ENCODE measurements around the gene EIF2AK2. TPM values are rescaled to one million over a fixed set of nuclear protein-coding genes. Genes with fewer than 3 reads are reported as not detected.
A peak's percentile ranks its signal among the peaks of the same experiment; 100 is the strongest.
"Not testable (repeated sequence)": the region's sequence is repeated elsewhere in the genome, so short reads cannot be mapped to it uniquely, and the experiment has no call there.

EIF2AK2 gene
- 28.7 TPM for total RNA-seq

- peak; percentile 82 for DNase-seq (ENCODE audit: low spot score)
Observed at GRCh38 chr2:37156857-37157714, at the start of gene EIF2AK2. Gene EIF2AK2 (minus strand): TSS chr2:37156980. CDS start chr2:37147806, 9,174 bp downstream.

DNA sequence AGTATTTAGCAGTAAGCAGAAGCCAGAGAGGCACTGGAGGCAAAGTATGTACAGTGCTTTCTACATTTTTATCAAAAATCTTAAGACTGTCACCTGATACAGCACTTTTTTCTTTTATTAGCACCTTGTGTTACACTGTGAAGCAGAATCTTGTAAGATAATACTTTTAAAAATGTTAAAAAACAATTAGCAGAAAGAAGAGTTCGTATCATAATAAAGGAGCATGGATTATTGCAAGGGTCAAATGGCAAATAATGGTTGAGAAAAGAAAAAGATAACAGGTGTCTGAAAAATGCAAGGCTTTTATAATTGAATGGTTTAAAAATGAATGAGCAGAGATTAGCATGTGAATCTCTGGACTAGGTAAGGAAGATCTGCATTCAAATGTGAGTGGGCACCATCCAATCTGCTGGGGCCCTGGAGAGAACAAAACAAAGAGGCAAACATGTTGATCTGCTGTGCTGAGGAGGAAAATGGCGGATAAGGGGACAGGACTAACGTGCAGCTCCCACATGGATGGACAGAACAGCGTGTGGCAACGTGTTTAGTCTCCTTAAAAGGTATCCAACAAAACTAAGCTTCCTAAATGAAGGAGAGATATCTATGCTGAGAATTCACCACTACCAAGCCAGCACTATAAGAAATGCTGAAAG lies 49.0 kb upstream of the EIF2AK2 start:
- DNase-seq (ENCODE audit: low spot score), result no peak

DNA sequence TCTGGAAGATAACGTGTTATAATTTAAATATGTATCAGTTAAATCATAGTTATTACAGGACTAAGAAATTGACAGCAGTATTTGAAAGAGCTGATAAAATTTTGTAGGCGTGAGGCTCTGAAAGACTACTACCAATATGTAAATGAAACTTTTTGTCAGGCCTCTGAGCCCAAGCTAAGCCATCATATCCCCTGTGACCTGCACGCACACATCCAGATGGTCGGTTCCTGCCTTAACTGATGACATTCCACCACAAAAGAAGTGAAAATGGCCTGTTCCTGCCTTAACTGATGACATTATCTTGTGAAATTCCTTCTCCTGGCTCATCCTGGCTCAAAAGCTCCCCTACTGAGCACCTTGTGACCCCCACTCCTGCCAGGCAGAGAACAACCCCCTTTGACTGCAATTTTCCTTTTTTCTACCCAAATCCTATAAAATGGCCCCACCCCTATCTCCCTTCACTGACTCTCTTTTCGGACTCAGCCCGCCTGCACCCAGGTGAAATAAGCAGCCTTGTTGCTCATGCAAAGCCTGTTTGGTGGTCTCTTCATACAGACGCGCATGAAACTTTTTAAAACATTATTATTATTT lies 48.4 kb upstream of the EIF2AK2 start:
- not testable (repeated sequence) for DNase-seq (ENCODE audit: low spot score)

DNA sequence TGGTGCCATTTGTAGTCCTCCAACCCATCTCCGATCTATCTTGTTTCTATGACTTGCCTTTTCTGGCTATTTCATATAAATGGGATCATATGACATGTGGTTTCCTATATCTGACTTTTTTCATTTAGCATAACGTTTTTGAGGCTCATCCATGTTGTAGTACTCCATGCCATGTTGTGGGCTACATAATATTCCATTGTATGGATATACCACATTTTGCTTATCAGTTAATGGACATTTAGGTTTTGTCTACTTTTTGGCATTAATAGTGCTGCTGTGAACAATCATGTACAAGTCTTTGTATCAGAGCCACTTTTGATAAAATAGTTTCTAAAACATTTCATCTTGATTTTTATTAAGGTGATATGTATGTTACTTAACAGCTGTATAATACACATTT lies 46.9 kb upstream of the EIF2AK2 start:
- DNase-seq (ENCODE audit: low spot score), result no peak

- DNase-seq (ENCODE audit: low spot score), result no peak
Observed at GRCh38 chr2:37201766-37202165, 45.0 kb upstream of the EIF2AK2 start.

- DNase-seq (ENCODE audit: low spot score), result no peak
Observed at GRCh38 chr2:37201208-37201607, 44.4 kb upstream of the EIF2AK2 start.

GRCh38 chr2:37198681-37199065 lies 41.9 kb upstream of the EIF2AK2 start:
- DNase-seq (ENCODE audit: low spot score), result no peak

- DNase-seq (ENCODE audit: low spot score), result peak; percentile 89
Observed at GRCh38 chr2:37196320-37197195, 39.8 kb upstream of the EIF2AK2 start, which contains the start of gene CEBPZOS. Gene CEBPZOS (plus strand): TSS chr2:37196496. CDS start chr2:37199705, 3,209 bp downstream.

- DNase-seq (ENCODE audit: low spot score), result not testable (repeated sequence)
Observed at GRCh38 chr2:37195862-37196319, 39.1 kb upstream of the EIF2AK2 start.

DNA sequence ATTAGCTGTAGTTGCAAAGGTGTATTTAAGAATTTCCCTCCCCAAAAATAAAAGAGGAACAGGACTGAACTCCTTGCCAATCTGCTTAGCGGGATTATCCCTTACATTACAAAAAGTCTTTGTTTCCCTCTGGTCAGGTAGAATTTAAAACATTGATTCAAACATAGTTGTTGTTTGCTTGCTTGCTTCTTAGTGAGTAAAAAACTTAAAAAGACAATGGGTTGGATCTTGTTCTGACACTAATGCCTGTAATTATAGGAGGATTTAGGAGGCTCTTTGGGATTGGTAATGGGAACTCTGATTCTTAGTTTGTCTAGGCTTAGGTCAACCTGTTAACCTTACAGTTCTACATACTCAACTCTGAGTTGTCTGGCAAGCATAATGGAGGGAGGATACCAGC lies 35.8 kb upstream of the EIF2AK2 start:
- DNase-seq (ENCODE audit: low spot score), result no peak

- DNase-seq (ENCODE audit: low spot score), result no peak
Observed at GRCh38 chr2:37191747-37192146, 35.0 kb upstream of the EIF2AK2 start.

DNA sequence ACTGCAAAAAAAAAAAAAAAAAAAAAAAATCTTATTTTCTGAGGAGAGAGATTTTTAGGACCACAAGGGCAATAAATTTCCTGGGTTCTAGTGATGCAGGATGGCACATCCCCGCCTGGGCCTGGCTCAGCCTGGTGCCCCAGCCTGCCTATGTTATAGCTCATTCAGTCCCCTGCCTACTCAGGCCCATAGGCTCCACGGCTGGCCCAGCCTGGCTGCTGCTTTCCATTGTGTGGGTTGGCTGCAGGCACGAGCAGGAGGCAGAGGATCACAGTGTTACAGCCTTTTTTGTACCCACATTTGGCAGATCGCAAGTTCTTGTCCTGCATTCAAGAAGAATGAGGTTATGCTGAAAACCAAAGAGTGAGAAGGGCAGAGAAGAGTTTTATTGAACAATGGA lies 34.5 kb upstream of the EIF2AK2 start:
- DNase-seq (ENCODE audit: low spot score), result no peak

GRCh38 chr2:37190290-37190689 lies 33.5 kb upstream of the EIF2AK2 start:
- DNase-seq (ENCODE audit: low spot score), result no peak

DNA sequence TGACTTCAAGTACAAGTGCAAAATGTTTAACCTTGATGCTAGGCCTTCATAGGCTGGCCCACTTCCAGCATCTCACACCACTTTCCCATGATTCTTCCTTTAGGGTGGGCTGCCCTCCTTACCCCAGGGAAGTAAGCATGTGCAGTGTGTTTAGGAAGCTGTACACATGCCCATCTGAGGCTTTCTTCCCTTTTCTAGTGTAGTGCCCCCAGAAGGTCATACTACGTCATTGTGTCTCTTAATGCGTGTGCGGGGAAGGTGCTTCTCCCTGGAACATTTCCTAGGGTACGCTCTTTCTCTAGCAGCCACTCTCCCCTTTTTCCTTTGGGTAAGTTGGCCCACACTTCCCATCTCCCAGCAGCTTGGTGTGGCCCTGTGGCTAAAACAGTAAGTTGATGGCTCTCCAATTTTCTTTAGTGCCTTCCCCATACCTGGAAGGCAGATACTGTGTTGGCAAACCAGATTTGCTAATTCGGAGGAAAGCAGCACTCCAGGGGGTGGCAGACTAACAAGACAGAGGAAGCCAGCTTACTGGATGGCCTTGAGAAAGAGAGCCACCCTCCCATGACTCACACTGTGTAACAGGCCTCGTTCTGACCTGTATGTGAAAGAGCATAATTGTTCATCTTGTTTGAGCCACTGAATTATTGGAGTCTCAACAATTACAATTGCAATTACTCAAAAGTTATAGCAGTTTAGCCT lies 32.8 kb upstream of the EIF2AK2 start:
- DNase-seq (ENCODE audit: low spot score), result peak; percentile 62

DNA sequence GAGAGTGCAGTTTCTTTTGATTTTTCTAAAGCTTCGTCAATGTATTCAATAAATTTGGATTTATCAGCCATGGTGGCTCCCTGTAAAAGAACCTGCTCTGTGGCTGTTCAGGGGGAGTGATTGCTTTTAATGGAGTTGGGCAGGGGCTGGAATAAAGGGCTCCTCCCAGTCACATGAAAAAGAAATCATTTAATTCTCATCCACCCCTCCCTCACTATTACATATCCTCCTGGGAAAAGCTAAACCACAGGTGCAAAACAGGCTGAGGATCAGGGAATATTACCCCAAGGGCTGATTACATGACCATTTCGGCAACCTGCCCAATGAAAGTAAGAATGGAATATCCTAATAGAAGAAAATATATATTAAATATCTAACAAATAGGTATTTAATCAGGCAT lies 31.8 kb upstream of the EIF2AK2 start, which contains the start of gene SULT6B1:
Gene SULT6B1, minus strand, starts transcription at position 101 of the 400 bp plus-strand sequence. Its CDS starts 30 bp downstream, at position 71.
- no peak for DNase-seq (ENCODE audit: low spot score)

DNA sequence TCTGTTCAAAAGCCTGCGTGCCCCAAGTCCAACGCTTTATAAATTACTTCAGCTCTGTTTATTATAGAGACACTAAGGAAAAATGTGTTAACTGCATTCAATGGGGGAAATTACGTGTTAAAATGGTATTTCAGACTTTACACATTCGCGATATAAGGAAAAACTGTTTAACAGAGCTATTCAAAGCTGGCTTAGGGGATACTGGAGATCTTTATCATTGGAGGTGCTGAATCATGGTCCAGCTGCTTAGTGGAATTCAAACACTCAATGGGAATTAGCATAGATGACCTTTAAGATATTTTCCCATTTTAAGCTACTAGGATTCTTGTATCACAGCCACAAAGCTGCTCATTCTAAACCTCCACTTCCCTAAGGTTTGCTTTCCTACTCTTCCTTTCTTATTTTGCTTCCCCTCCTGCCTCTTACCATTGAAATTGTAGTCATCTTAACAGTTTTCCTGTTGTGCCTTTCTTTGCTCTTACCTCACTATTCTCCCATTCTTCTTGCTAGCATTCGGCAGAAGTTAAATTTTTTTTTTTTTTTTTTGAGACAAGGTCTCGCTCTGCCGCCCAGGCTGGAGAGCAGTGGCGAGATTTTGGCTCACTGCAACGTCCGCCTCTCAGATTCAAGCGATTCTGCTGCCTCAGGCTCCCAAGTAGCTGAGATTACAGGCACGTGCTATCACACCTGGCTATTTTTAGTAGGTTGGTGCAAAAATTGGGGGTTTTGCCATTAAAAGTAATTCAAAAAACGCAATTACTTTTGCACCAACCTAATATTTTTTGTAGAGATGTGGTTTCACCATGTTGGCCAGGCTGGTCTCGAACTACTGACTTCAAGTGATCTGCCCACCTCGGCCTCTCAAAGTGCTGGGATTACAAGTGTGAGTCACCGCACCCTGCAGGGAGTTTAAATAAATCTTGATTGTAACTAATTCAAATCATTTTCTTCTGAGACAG lies 25.2 kb upstream of the EIF2AK2 start:
- DNase-seq (ENCODE audit: low spot score), result no peak

GRCh38 chr2:37180640-37181039 lies 23.9 kb upstream of the EIF2AK2 start:
- no peak for DNase-seq (ENCODE audit: low spot score)

GRCh38 chr2:37180006-37180639 lies 23.3 kb upstream of the EIF2AK2 start:
- no peak for DNase-seq (ENCODE audit: low spot score)

DNA sequence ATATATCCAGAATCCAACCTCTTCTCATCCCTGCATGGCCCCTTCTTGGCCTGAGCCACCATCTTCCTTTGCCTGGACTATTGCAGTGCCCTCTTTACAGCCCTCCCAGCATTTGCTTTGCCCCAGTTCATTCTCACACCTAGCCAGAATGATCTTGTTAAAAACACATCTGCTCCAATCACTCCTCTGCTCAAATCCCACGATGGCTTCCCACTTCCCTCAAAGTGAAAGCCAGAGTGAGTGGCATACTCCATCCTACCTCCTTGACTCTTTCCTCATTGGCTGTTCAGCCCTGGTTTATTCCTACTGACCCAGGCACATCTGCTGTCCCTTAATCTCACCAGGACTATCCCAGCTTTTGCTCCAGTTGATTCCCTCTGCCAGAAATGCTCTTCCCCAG lies 17.0 kb upstream of the EIF2AK2 start:
- DNase-seq (ENCODE audit: low spot score), result no peak
